HepG2 (cell line): ENCODE data around the gene NEK9. TPM values are rescaled to one million over a fixed set of nuclear protein-coding genes. Genes with fewer than 3 reads are reported as not detected.
A peak's percentile ranks its signal among the peaks of the same experiment; 100 is the strongest.

Experiments
- ATM ChIP-seq: fragments of 450-650 bp; IDR thresholded peaks from 2 replicates; pipeline ENCODE4 v1.7.1; 2017; ENCODE audit warnings: mild to moderate bottlenecking, borderline replicate concordance
- EHMT2 ChIP-seq: fragments of 200-600 bp; sonication (generic); IDR thresholded peaks from 2 replicates; pipeline ENCODE4 v1.7.0; 2017; ENCODE audit warnings: antibody characterized with exemption, low read depth, low read length, borderline replicate concordance
- LBX2 ChIP-seq: sonication (generic); formaldehyde crosslinking; IDR thresholded peaks from 2 replicates; pipeline ENCODE4 v1.5.0; 2020; ENCODE audit warnings: missing genetic modification reagents, mild to moderate bottlenecking, borderline replicate concordance
- MIXL1 ChIP-seq: IDR thresholded peaks from 2 replicates; pipeline ENCODE4 v1.6.1; 2016
- NBN ChIP-seq: fragments of 450-650 bp; conservative IDR thresholded peaks from 2 replicates; pipeline ENCODE4 v1.6.1; 2017
- RFXAP ChIP-seq: sonication (generic); formaldehyde crosslinking; IDR thresholded peaks from 2 replicates; pipeline ENCODE4 v1.4.0; 2020; ENCODE audit warnings: missing genetic modification reagents, borderline replicate concordance
- ZMYM4 ChIP-seq: sonication (generic); formaldehyde crosslinking; IDR thresholded peaks from 2 replicates; pipeline ENCODE4 v1.8.1; 2023; ENCODE audit warnings: mild to moderate bottlenecking, missing genetic modification reagents
- ZNF160 ChIP-seq: sonication (generic); formaldehyde crosslinking; IDR thresholded peaks from 2 replicates; pipeline ENCODE4 v1.8.0; 2022; ENCODE audit warnings: mild to moderate bottlenecking, inconsistent platforms, missing genetic modification reagents
- ZNF264 ChIP-seq: sonication (generic); formaldehyde crosslinking; IDR thresholded peaks from 2 replicates; pipeline ENCODE4 v1.4.0; 2020; ENCODE audit warnings: missing genetic modification reagents
- ZNF329 ChIP-seq: sonication (generic); formaldehyde crosslinking; IDR thresholded peaks from 2 replicates; pipeline ENCODE4 v1.9.0; 2021; ENCODE audit warnings: low read depth, mild to moderate bottlenecking, missing genetic modification reagents
- ZNF691 ChIP-seq: sonication (generic); formaldehyde crosslinking; IDR thresholded peaks from 2 replicates; pipeline ENCODE4 v1.4.0; 2020; ENCODE audit warnings: missing genetic modification reagents, low read depth, mild to moderate bottlenecking, borderline replicate concordance
- polyA plus RNA-seq, 8 experiments: library from polyadenylated mRNA; depleted of rRNA in 3 of 8; stranded (reverse) in 7 of 8; unstranded in 1 of 8; fragments of >200 nt; fragmentation: Illumina TruSeq in 4 of 8; extraction: Trizol in 4 of 8; gene quantifications; 2 replicates each; pipeline versions ENCODE4 v1.2.1 to v1.2.3, GENCODE V29; 2011 to 2016; ENCODE audit warnings: low read depth in 4 of 8, missing spikeins in 1 of 8, mixed read lengths in 1 of 8; ENCODE audit not compliant: insufficient read depth in 1 of 8
- total RNA-seq, 5 experiments: library from RNA; depleted of rRNA; stranded (reverse); fragments of >200 nt; fragmentation: Illumina TruSeq; extraction: Trizol; gene quantifications; 2 replicates each; pipeline ENCODE4 v1.2.3, GENCODE V29; 2016; ENCODE audit warnings: low read depth in 1 of 5
- TF ChIP-seq, protein P1 (sequence below): sonication (generic); formaldehyde crosslinking; IDR thresholded peaks from 2 replicates; pipeline ENCODE4 v1.4.0; 2020; ENCODE audit warnings: missing genetic modification reagents, borderline replicate concordance
- TF ChIP-seq, protein P2 (sequence below): sonication (generic); formaldehyde crosslinking; IDR thresholded peaks from 2 replicates; pipeline ENCODE4 v1.4.0; 2020; ENCODE audit warnings: missing genetic modification reagents, borderline replicate concordance
- TF ChIP-seq, protein P3 (sequence below): sonication (generic); formaldehyde crosslinking; IDR thresholded peaks from 2 replicates; pipeline ENCODE4 v1.4.0; 2020; ENCODE audit warnings: missing genetic modification reagents
- TF ChIP-seq, protein P4 (sequence below): sonication (generic); formaldehyde crosslinking; IDR thresholded peaks from 2 replicates; pipeline ENCODE4 v1.5.0; 2020; ENCODE audit warnings: mild to moderate bottlenecking, missing genetic modification reagents, borderline replicate concordance

The NEK9 gene
- total and polyA plus RNA-seq, 2 of the 13 experiments (the other 11 are each of a cell fraction or from before 2014, with no cell fraction given) = 16.5 to 27.3 TPM

- TF ChIP-seq, protein P1, sequence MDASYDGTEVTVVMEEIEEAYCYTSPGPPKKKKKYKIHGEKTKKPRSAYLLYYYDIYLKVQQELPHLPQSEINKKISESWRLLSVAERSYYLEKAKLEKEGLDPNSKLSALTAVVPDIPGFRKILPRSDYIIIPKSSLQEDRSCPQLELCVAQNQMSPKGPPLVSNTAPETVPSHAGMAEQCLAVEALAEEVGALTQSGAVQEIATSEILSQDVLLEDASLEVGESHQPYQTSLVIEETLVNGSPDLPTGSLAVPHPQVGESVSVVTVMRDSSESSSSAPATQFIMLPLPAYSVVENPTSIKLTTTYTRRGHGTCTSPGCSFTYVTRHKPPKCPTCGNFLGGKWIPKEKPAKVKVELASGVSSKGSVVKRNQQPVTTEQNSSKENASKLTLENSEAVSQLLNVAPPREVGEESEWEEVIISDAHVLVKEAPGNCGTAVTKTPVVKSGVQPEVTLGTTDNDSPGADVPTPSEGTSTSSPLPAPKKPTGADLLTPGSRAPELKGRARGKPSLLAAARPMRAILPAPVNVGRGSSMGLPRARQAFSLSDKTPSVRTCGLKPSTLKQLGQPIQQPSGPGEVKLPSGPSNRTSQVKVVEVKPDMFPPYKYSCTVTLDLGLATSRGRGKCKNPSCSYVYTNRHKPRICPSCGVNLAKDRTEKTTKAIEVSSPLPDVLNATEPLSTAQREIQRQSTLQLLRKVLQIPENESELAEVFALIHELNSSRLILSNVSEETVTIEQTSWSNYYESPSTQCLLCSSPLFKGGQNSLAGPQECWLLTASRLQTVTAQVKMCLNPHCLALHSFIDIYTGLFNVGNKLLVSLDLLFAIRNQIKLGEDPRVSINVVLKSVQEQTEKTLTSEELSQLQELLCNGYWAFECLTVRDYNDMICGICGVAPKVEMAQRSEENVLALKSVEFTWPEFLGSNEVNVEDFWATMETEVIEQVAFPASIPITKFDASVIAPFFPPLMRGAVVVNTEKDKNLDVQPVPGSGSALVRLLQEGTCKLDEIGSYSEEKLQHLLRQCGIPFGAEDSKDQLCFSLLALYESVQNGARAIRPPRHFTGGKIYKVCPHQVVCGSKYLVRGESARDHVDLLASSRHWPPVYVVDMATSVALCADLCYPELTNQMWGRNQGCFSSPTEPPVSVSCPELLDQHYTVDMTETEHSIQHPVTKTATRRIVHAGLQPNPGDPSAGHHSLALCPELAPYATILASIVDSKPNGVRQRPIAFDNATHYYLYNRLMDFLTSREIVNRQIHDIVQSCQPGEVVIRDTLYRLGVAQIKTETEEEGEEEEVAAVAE = no peak; the same call in none of the 2 replicates
- TF ChIP-seq ZNF691 (CRISPR knock-in tag) (peak; percentile 61; the same call in 1 of the 2 replicates), ZNF329 (CRISPR knock-in tag) (0 out of 2 replicates have a peak, but pooled peaks have one; percentile 56), EHMT2 (no peak), ZNF160 (CRISPR knock-in tag) (no peak; the same call in 1 of the 2 replicates), RFXAP (CRISPR knock-in tag) (peak; percentile 80), NBN (no peak), MIXL1 (0 out of 2 replicates have a peak, but pooled peaks have one; percentile 27), LBX2 (CRISPR knock-in tag) (peak; percentile 42; the same call in 1 of the 2 replicates), ZNF264 (CRISPR knock-in tag) (0 out of 2 replicates have a peak, but pooled peaks have one; percentile 12), ATM (no peak), ZMYM4 (CRISPR knock-in tag) (peak; percentile 49)
- TF ChIP-seq, protein P2, sequence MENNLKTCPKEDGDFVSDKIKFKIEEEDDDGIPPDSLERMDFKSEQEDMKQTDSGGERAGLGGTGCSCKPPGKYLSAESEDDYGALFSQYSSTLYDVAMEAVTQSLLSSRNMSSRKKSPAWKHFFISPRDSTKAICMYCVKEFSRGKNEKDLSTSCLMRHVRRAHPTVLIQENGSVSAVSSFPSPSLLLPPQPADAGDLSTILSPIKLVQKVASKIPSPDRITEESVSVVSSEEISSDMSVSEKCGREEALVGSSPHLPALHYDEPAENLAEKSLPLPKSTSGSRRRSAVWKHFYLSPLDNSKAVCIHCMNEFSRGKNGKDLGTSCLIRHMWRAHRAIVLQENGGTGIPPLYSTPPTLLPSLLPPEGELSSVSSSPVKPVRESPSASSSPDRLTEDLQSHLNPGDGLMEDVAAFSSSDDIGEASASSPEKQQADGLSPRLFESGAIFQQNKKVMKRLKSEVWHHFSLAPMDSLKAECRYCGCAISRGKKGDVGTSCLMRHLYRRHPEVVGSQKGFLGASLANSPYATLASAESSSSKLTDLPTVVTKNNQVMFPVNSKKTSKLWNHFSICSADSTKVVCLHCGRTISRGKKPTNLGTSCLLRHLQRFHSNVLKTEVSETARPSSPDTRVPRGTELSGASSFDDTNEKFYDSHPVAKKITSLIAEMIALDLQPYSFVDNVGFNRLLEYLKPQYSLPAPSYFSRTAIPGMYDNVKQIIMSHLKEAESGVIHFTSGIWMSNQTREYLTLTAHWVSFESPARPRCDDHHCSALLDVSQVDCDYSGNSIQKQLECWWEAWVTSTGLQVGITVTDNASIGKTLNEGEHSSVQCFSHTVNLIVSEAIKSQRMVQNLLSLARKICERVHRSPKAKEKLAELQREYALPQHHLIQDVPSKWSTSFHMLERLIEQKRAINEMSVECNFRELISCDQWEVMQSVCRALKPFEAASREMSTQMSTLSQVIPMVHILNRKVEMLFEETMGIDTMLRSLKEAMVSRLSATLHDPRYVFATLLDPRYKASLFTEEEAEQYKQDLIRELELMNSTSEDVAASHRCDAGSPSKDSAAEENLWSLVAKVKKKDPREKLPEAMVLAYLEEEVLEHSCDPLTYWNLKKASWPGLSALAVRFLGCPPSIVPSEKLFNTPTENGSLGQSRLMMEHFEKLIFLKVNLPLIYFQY (CRISPR knock-in tag) = peak; percentile 96
- TF ChIP-seq, protein P3, sequence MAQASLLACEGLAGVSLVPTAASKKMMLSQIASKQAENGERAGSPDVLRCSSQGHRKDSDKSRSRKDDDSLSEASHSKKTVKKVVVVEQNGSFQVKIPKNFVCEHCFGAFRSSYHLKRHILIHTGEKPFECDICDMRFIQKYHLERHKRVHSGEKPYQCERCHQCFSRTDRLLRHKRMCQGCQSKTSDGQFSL (CRISPR knock-in tag) = peak; percentile 97
- TF ChIP-seq, protein P4, sequence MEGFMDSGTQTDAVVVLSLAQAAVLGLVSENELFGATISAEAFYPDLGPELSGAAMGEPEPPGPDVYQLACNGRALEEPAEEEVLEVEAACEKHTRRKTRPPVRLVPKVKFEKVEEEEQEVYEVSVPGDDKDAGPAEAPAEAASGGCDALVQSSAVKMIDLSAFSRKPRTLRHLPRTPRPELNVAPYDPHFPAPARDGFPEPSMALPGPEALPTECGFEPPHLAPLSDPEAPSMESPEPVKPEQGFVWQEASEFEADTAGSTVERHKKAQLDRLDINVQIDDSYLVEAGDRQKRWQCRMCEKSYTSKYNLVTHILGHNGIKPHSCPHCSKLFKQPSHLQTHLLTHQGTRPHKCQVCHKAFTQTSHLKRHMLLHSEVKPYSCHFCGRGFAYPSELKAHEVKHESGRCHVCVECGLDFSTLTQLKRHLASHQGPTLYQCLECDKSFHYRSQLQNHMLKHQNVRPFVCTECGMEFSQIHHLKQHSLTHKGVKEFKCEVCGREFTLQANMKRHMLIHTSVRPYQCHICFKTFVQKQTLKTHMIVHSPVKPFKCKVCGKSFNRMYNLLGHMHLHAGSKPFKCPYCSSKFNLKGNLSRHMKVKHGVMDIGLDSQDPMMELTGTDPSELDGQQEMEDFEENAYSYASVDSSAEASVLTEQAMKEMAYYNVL = 0 out of 2 replicates have a peak, but pooled peaks have one; percentile 14
Measured at GRCh38 chr14:75069121-75069810, 57.6 kb downstream of the NEK9 start, which contains the start of gene ZC2HC1C (continued).
